Measurements from ENCODE around the gene PCSK4. TPM values are rescaled to one million over a fixed set of nuclear protein-coding genes. Genes with fewer than 3 reads are reported as not detected.

Gene PCSK4
- total and polyA plus RNA-seq, 2 donors: 1.6 to 2.7 TPM

DNA sequence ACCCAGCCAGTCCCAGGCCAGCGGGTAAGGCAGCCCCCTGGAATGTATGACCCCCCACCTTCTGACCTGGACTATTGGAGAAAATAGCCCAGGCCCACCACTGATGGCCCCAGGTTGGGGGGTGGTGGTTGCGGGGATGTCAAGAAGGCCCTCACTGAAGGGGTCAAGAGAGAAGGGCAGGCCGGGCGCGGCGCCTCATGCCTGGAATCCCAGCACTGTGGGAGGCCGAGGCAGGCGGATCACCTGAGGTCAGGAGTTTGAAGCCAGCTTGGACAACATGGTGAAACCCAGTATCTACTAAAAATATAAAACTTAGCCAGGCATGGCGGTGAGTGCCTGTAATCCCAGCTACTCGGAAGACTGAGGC is 24.1 kb upstream of the PCSK4 start:
- Histone ChIP-seq H3K36me3 (ENCODE audit: insufficient read depth) (no peaks in the 10 kb centered on the region), H3K4me3 (ENCODE audit: low read depth, low read length) (no peak overlapping the region), H3K27ac (ENCODE audit: low read depth) (no peak overlapping the region), H3K4me1 (ENCODE audit: insufficient read depth) (peaks cover 2% of the 10 kb centered on the region)
- DNase-seq (ENCODE audit: extremely low spot score): no peak
- WGBS: 79% methylated on average over 10 of the region's 10 CpGs

DNA sequence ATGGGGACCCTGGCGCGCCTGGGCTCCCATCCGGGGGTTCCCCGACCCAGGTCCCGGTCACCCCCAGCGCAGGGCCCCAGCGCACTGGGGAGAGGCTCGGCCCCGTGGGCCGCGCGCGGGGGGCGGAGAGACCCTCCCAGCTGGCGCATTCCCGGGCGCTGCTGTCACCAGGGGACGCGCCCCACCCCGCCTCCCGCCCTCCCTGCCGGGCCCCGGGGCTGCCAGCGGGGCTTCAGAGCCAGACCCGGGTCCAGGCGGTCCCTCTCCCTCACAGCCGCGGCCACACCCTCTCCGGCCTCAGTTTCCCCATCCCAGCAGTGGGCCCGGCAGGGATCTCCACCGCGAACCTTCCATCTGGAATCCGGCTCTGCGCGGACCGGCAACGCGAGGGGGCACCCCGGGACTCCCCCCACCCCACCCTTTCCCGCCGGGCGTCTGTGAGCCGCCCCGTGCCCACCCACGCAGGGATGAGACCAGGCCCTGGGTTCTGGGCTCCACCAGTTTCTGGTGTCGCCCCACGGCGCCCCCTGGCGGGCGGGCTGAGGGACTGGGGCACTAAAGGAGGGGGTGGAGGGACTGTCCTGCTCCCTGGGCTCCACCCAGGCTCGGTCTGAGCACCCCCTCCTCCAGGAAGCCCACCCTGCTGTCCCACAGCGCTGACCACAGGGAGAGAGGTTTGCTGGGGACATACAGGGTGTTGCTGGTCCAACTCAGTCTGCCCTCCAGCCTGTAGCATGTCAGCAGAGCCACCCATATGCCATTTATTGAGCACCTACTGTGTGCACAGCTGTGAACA is 23.5 kb upstream of the PCSK4 start:
- Histone ChIP-seq H3K4me1 (ENCODE audit: insufficient read depth) (peaks cover 2% of the 10 kb centered on the region), H3K4me3 (ENCODE audit: low read depth, low read length) (peak overlapping the region; percentile 52), H3K27ac (ENCODE audit: low read depth) (no peak overlapping the region), H3K36me3 (ENCODE audit: insufficient read depth) (no peaks in the 10 kb centered on the region)
- no peak for DNase-seq (ENCODE audit: extremely low spot score)
- whole genome bisulfite sequencing: 4% methylated on average over 52 of the region's 52 CpGs

DNA sequence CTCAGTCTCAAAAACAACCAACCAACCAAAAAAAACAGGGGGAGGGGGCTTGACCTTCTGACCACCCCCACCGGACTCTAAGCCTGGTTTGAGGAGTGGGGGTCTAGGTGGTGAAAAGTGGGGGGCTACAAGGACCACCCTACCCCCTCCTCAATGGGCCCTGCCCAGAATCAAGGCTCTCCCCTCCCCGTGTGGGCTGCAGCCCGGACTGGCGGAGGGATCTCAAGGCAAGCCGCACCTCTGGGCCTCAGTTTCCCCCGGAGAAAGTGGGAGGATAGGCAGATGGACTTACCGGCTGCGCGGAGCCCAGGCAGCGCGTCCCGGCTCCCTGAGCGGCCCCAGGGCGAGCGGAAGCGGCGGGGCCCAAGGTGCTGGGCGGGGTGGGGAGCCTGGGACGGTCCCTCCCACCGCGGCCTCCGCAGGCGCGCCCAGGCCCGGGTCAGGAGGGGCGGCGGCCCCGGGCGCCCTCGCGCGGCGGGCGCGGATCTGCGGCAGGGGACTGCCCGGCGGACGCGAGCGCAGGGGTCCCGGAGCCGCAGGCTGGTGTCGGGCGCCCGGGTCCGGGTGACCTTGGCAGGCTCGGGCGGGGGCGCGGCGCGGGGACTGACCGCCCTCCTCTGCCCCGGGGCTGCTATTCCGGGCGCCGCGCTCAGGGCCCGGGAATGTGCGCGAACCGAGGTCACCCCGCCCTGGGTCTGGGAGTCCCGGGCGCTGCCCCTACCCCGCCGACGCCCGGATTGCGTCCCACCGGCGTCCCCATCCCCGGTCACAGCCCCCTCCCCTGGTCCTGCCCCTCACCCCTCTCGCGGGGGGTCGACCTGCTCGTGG is 22.7 kb upstream of the PCSK4 start, which contains the start of gene ADAMTSL5:
Gene ADAMTSL5 (minus strand): TSS at position 349 of the 828 bp plus-strand sequence. CDS start 2,076 bp downstream, outside the sequence.
- 3% methylated on average over 76 of the region's 78 CpGs for WGBS
- H3K36me3 ChIP-seq (ENCODE audit: insufficient read depth): no peaks in the 10 kb centered on the region
- peaks cover 2% of the 10 kb centered on the region for H3K4me1 ChIP-seq (ENCODE audit: insufficient read depth)
- peak within 1 kb of the TSS; percentile 52 for H3K4me3 ChIP-seq (ENCODE audit: low read depth, low read length)
- no peak within 1 kb of the TSS for H3K27ac ChIP-seq (ENCODE audit: low read depth)
- no peak for DNase-seq (ENCODE audit: extremely low spot score)

DNA sequence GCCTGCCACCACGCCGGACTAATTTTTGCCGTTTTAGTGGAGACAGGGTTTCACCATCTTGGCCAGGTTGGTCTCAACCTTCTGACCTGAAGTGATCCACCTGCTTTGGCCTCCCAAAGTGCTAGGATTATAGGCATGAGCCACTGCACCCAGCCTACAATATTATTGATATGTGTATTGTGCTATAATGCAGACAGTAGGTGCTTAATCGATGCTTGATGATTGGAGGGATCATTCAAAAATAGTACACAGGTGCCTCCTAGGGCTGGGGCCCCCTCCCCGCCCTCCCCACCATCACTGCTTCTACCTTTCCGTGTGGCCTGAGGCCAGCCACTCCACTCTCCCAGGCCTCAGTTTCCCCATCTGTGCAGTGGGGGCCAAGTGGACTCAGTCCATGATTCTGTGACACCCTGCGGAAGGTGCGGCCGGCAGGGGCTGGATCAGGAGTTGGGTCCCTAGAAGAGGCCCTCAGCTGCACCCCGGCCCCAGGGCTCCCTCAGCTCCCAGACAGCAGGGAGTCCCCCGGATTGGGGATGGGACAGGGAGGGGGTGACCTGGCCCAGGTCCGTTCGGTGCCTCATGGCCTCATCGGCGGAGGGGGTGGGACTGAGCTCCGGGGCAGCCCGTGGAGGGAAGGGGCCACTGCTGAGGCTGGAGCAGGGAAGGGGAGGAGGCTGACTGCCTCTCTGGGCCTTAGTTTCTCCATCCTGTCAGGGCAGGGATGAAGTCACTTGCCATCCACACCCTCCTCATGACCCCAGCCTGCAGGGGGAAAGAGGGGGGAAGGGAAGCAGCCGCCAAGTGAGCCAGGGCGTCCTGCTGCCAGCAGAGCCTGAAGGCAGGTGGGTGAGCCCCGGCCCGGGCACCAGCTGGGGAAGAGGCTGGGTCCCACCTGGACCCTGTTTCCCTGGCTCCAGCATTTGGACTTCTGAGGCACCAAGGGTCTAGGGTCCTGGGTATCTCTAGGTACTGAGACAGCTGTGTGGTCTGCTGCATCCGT is 21.5 kb upstream of the PCSK4 start:
- no peak overlapping the region for H3K27ac ChIP-seq (ENCODE audit: low read depth)
- no peak overlapping the region for H3K4me3 ChIP-seq (ENCODE audit: low read depth, low read length)
- WGBS: 59% methylated on average over 22 of the region's 22 CpGs
- H3K36me3 ChIP-seq (ENCODE audit: insufficient read depth): no peaks in the 10 kb centered on the region
- DNase-seq (ENCODE audit: extremely low spot score): no peak
- H3K4me1 ChIP-seq (ENCODE audit: insufficient read depth): peaks cover 2% of the 10 kb centered on the region

DNA sequence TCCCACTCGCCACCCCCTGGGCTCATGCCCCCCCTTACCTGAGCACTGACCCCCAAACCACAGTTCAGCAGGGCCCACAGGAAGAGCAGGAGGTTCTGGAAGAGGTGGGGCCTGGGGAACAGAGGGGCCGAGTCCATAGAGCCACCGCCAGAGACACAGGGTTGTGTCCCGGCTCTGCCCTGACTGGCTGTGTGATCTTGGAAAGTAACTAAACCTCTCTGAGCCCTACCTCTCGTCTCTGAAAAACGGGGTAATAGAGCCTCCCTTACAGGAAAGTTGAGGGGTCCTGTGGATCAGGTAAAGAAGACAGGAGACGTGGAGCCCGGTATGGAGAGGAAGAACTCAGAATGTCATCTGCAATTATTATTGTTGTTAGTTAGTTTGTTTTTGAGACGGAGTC is 20.7 kb upstream of the PCSK4 start:
- 67% methylated on average over 9 of the region's 9 CpGs for WGBS
- no peak for DNase-seq (ENCODE audit: extremely low spot score)
- no peak overlapping the region for H3K4me3 ChIP-seq (ENCODE audit: low read depth, low read length)
- H3K4me1 ChIP-seq (ENCODE audit: insufficient read depth): peaks cover 2% of the 10 kb centered on the region
- no peaks in the 10 kb centered on the region for H3K36me3 ChIP-seq (ENCODE audit: insufficient read depth)
- H3K27ac ChIP-seq (ENCODE audit: low read depth): no peak overlapping the region

DNA sequence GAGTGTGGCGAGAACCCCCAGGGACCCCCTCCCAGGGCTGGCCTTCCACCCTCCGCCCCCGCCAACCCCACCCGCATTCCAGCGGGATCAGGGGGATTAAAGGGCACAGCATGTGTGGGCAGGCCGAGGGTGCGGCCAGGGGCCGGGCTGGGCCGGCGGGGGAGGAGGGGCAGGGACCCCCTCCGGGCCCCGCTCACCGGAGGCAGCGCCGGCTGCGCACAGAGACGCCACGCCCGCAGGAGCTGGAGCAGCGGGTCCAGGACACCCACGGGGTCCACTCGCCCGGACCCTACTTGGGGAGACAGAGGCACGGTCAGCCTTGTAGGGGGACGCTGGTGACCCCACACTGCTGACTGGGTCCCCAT is 20.3 kb upstream of the PCSK4 start:
- DNase-seq (ENCODE audit: extremely low spot score): no peak
- no peaks in the 10 kb centered on the region for H3K36me3 ChIP-seq (ENCODE audit: insufficient read depth)
- WGBS: 54% methylated on average over 25 of the region's 25 CpGs
- no peak overlapping the region for H3K4me3 ChIP-seq (ENCODE audit: low read depth, low read length)
- no peak overlapping the region for H3K27ac ChIP-seq (ENCODE audit: low read depth)
- H3K4me1 ChIP-seq (ENCODE audit: insufficient read depth): peaks cover 2% of the 10 kb centered on the region

DNA sequence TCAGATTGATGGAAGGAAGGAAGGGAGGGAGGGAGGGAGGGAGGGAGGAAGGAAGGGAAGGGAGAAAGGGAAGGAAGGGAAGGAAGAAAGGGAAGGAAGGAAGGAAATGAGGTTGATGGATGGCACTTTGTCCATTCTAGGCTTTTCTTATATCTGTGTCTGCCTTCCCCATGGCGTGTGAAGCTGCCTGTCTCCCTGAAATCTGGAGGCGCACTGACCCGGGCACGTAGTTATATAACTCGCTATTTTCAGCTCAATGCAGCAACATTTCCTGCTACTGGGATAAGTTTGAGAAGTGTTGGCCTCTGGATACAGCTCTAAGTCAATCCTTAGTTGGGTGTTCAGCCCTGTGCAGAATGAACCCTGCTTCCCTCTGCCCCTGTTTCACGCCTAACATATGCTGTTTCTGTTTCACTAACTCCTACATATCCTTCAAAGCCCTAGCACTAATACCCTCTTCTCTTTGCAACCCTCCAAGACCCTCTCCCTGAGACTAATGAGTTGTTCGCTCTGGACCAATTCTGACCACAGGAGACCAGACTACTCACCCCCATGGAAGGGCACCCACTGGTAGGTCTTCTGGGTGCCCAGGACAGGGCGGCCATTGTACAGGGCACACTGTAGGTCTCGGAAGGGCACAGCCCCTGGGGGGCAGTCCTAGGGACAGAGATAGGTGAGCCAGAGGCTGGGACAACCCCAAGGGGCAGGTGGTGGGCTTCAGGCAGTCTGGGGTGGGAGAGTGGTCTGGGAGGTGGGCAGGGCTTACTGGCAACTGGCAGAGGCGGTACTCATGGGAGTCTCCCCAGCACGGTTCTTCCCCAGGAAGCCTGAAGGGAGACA is 19.7 kb upstream of the PCSK4 start:
- H3K4me1 ChIP-seq (ENCODE audit: insufficient read depth): peaks cover 2% of the 10 kb centered on the region
- no peaks in the 10 kb centered on the region for H3K36me3 ChIP-seq (ENCODE audit: insufficient read depth)
- no peak for DNase-seq (ENCODE audit: extremely low spot score)
- H3K27ac ChIP-seq (ENCODE audit: low read depth): no peak overlapping the region
- no peak overlapping the region for H3K4me3 ChIP-seq (ENCODE audit: low read depth, low read length)
- 59% methylated on average over 11 of the region's 11 CpGs for WGBS

DNA sequence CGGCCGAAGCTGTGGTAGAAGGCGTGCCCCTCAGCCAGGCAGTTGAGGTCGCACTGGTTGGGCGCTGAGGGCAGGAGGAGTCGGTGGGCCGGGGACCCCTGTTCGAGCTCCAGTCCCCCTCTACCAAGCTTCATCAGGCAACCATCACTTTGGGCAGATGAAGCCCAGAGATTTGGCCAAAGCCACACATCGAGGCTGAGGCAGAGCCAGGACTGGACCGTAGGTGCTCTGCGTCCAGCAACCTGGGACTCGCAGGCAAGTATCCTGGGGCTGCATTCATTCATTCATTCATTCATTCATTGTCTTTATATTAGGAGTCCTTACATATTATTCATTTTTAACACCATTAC is 18.3 kb upstream of the PCSK4 start:
- no peak overlapping the region for H3K4me3 ChIP-seq (ENCODE audit: low read depth, low read length)
- H3K4me1 ChIP-seq (ENCODE audit: insufficient read depth): peaks cover 2% of the 10 kb centered on the region
- no peak overlapping the region for H3K27ac ChIP-seq (ENCODE audit: low read depth)
- 39% methylated on average over 12 of the region's 12 CpGs for WGBS
- no peaks in the 10 kb centered on the region for H3K36me3 ChIP-seq (ENCODE audit: insufficient read depth)
- no peak for DNase-seq (ENCODE audit: extremely low spot score)

DNA sequence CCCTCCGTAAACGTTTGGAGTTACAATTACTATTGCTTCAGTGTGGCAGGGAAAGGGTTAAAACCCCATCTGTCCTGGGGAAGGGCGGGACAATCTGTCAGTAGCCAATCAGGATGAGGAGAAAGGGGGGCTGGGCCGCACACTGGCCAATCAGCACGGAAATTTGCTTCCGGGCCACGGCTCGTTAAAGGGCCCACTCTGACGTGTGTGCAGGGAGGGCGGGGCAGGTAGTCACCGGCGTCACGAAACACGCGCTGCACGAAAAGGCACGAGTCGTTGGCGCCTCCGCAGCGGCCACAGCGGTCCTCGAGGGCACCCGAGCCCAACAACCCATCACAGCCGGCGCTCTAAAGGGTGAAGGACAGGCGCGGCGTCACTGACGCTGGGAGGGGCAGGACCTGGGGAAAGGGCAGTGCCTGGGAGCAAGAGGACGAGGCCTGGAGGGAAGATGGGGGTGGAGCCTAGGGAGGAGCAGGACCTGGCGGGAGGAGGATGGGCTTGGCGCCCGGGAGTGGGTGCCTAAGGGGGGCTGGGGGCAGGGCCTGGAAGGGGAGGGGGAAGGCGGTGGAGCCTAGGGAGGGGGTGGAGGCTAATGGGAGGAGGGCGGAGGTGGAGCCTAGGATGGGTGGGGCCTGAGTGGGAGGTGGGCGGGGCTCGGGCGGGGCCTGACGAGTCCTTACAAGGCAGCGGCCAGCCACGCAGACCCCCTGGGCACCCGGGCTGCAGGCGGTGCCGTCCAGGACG is 17.8 kb upstream of the PCSK4 start:
- Histone ChIP-seq H3K4me3 (ENCODE audit: low read depth, low read length) (peak overlapping the region; percentile 24), H3K36me3 (ENCODE audit: insufficient read depth) (no peaks in the 10 kb centered on the region), H3K27ac (ENCODE audit: low read depth) (no peak overlapping the region), H3K4me1 (ENCODE audit: insufficient read depth) (peaks cover 2% of the 10 kb centered on the region)
- 1% methylated on average over 46 of the region's 46 CpGs for WGBS
- peak; percentile 93 for DNase-seq (ENCODE audit: extremely low spot score)

DNA sequence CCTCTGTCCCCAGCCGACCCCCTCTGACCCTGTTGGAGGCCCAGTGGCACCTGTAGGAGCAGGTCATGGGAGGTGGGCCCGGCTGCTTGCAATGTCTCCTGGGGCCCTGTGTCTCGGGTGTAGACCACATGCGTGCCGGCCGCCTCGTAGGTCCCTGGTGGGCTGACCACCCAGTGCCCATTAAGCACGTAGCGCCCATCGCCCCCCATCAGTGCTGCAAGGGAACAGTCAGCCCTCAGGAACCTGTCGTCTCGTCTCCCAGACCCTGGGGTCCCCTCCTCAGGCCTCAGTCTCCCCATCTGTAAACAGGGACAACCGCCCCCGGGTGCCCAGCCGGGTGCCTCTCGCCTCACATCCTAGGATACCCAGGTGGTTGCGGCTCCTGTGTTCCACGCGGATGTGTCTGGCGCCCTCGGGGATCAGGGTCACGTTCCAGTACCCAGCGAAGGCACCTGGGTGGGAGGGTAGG is 17.1 kb upstream of the PCSK4 start:
- Histone ChIP-seq H3K4me1 (ENCODE audit: insufficient read depth) (no peaks in the 10 kb centered on the region), H3K36me3 (ENCODE audit: insufficient read depth) (no peaks in the 10 kb centered on the region), H3K4me3 (ENCODE audit: low read depth, low read length) (no peak overlapping the region), H3K27ac (ENCODE audit: low read depth) (no peak overlapping the region)
- DNase-seq (ENCODE audit: extremely low spot score): no peak
- WGBS: 63% methylated on average over 23 of the region's 23 CpGs

DNA sequence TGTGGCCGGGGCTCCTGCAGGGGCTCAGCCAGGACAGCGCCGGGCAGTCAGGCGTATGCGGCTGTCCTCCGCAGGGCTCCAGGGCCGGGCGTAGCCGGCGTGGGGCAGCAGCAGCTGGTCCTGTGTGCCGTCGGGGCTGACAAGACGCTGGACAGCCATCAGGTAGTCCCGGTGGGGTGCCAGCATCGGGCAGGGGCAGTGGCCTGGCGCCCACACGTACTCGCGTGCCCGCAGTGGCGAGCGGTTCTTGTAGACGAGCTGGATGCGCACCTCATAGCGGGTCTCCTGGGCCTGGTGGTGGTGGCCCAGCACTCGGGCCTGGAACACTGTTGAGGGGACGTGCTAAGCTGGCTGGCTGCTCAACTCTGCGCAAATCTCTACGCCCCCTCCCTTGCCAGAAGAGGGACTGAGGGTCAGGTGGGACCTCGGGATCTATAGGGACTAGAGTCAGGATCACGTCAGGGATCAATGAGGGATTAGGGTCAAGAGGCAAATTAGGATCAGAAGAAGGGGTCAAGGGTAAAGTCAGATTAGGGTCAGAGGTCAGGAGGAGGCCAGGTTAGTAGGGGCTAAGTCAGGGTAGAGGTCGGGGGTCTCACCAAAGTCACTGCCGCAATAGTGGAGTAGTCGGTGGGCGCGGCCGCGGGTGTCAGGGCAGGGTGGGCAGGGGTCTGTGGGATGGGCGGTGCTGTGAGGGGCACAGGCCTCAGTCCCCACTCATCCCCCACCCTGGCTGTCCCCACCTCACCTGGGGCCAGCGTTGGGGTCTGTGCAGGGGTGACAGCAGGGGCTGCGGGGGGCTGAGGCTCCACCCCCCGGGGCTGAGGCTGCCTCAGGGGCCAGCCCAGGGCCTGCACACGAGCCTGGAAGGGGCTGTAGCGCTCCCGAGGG is 16.1 kb upstream of the PCSK4 start:
- WGBS: 91% methylated on average over 45 of the region's 45 CpGs
- DNase-seq (ENCODE audit: extremely low spot score): no peak
- Histone ChIP-seq H3K4me1 (ENCODE audit: insufficient read depth) (no peaks in the 10 kb centered on the region), H3K4me3 (ENCODE audit: low read depth, low read length) (no peak overlapping the region), H3K27ac (ENCODE audit: low read depth) (no peak overlapping the region), H3K36me3 (ENCODE audit: insufficient read depth) (no peaks in the 10 kb centered on the region)
